GM13977 (cell line): ENCODE results near the gene CAB39L.

Experiments used
- DNase-seq: peaks from one replicate; pipeline ENCODE4 v3.0.0; 2012; ENCODE audit warnings: low spot score
- CTCF ChIP-seq: IDR thresholded peaks from 2 replicates; pipeline ENCODE4 v1.5.1; 2012; ENCODE audit warnings: mild to moderate bottlenecking, control low read depth; ENCODE audit not compliant: insufficient read depth; ENCODE audit errors: extremely low read depth, missing control alignments
- in situ Hi-C: fragments of 300-500 bp; cut with MboI; formaldehyde crosslinking; loops from one replicate; pipeline ENCODE4 v1.12.0; 2022; ENCODE audit warnings: low sequenced_read_pairs, low pct_unique_long_range_greater_than_20kb, mixed read lengths, inconsistent platforms; ENCODE audit not compliant: unreplicated experiment

Gene CAB39L

GRCh38 chr13:49409008-49409407, 34.9 kb downstream of the CAB39L start:
- DNase-seq, result no peak

GRCh38 chr13:49407936-49408335, 35.9 kb downstream of the CAB39L start:
- in situ Hi-C loops, result no loop called here
- no peak for DNase-seq
- no peak for TF ChIP-seq CTCF

More at GRCh38 chr13:49409008-49409407, 34.9 kb downstream of the CAB39L start:
- in situ Hi-C loops, result no loop called here
- TF ChIP-seq CTCF, result no peak

- DNase-seq, result no peak
- TF ChIP-seq CTCF, result no peak
- in situ Hi-C loops, result no loop called here
These were observed 36.8 kb downstream of the CAB39L start for GRCh38 chr13:49407068-49407467.

DNA sequence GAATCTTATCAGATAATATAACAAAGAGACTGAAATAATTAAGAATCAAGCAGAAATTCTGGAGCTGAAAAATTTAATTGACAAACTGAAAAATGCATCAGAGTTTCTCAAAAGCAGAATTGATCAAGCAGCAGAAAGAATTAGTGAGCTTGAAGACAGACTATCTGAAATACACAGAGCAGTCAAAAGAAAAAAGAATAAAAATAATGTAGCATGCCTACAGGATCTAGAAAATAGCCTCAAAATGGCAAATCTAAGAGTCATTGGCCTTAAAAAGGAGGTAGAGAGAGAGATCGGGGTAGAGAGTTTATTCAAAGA, 39.2 kb downstream of the CAB39L start:
- no peak for TF ChIP-seq CTCF
- in situ Hi-C loops, result no loop called here
- DNase-seq, result no peak

DNA sequence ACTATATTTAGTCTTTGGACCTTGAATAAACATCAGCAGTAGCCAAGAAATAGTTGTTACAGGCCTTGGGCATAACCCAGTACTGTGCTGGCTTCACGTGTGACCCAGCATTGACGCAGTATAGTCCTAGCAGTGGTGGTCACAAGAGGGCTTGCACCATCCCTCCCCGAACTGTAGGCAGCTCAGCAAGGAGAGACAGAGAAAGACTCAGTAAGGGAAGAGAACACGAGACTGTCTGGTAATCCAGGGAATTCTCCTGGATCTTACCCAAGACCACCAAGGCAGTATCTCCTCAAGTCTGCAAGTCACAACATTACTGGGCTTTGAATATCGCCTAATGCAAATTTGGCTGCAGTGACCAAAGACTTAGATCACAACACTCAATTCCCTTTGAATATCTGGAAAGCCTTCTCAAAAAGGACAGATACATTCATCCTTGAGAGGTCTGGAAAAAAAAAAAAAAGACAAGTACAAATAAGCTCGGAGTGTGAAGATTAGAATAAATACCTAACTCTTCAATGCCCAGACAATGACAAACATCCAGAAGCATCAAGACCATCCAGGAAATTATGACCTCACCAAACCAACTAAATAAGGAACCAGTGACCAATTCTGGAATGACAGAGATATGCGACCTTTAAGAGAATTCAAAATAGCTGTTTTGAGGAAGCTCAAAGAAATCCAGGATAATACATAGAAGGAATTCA, 39.7 kb downstream of the CAB39L start:
- no peak for TF ChIP-seq CTCF
- in situ Hi-C loops, result no loop called here
- no peak for DNase-seq

GRCh38 chr13:49400755-49401659, 42.9 kb downstream of the CAB39L start:
- in situ Hi-C loops, result no loop called here
- no peak for TF ChIP-seq CTCF
- peak; percentile 36 for DNase-seq
